Uterus (tissue), 2 donors: ENCODE results near the gene TMEM30B.

Experiments
- POLR2A ChIP-seq, 2 donors: fragments of 450-650 bp; IDR thresholded peaks; one replicate each; pipeline ENCODE4 v1.6.1; 2016; ENCODE audit warnings: antibody characterized with exemption in 2 of 2, mild to moderate bottlenecking in 1 of 2, moderate library complexity in 1 of 2
- TF ChIP-seq, protein P1 (sequence below), 4 experiments: fragments of 200-600 bp in 2 of 4; fragments of 450-650 bp in 2 of 4; sonication (generic) in 2 of 4; IDR thresholded peaks; one replicate each; pipeline ENCODE4 v1.5.1; 2016 to 2019; ENCODE audit warnings: antibody characterized with exemption in 4 of 4, mild to moderate bottlenecking in 2 of 4, moderate library complexity in 1 of 4

DNA sequence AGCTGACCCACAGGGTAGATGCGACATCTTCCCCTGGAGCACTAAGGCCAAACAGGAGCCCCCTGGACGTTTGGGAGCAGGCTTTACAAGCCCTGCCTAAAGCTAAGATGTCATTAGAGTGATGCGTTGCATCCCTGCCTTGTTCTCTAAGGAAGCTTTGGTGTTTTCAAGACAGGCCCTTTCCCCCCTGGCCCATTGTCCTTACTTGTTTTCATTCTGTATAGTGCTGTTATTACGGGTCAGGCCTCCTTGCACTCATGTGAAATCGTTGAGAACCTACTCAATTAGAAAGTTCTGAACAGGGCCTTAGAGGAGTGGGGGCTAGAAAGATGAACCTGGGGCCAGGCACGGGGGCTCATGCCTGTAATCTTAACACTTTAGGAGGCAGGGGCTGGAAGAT, 38.6 kb upstream of the TMEM30B start:
- TF ChIP-seq, protein P1, sequence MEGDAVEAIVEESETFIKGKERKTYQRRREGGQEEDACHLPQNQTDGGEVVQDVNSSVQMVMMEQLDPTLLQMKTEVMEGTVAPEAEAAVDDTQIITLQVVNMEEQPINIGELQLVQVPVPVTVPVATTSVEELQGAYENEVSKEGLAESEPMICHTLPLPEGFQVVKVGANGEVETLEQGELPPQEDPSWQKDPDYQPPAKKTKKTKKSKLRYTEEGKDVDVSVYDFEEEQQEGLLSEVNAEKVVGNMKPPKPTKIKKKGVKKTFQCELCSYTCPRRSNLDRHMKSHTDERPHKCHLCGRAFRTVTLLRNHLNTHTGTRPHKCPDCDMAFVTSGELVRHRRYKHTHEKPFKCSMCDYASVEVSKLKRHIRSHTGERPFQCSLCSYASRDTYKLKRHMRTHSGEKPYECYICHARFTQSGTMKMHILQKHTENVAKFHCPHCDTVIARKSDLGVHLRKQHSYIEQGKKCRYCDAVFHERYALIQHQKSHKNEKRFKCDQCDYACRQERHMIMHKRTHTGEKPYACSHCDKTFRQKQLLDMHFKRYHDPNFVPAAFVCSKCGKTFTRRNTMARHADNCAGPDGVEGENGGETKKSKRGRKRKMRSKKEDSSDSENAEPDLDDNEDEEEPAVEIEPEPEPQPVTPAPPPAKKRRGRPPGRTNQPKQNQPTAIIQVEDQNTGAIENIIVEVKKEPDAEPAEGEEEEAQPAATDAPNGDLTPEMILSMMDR (IDR thresholded peaks at IDR 0.05), result no peak
- no peak for TF ChIP-seq POLR2A (IDR thresholded peaks at IDR 0.05)
